ENCODE measurements around the gene TINAG.

Gene TINAG

DNA sequence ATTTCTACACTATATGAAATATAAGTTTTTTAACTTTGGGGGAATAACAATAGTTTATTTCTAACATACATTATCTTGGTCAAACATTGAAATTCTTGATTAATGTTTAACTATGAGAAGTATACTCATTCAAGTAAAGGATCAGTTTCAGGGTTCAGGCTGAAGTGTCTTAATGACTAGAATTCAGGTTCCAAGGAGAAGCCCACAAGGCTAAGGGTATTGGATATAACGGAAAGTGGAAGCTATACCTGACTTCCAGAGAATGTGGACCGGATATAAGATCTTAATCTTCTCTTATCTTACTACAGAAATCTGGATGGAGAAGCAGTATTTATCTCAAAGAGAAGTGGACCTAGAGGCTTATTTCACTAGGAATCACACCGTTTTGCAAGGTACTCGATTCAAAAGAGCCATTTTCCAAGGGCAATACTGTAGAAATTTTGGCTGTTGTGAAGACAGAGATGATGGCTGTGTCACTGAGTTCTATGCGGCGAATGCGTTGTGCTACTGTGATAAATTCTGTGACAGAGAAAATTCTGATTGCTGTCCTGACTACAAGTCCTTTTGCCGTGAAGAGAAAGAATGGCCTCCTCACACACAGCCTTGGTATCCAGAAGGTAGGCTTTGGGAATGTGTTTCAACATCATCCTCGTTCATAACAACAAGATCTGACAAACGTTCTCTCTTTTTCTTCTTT, at the start of gene TINAG:
TSS of gene TINAG (plus strand) at position 153 of the 697 bp plus-strand sequence. CDS start at position 263, 110 bp downstream.
- H3K27ac ChIP-seq = no peak within 1 kb of the TSS
- intact Hi-C loops (cut with DNase I; ENCODE audit: low total_unique reads) = no loop called here

DNA sequence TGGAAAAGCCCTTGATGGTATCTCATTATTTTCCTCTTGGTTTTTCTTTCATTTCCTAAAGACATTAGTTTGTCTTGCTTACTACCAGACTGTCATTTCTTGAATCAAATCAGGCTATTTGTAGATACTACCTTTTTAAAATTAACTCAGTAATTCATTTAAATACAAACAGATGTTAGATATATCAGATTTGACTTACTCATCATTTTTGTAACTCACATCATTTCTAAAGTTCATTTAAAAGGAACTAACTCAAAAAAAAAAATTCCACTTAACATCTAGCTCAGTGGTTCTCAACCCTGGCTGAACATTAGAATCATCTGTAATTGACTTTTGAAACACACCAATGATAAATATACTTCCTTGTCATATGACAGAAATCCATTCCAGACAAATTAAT, 48.2 kb upstream of the TINAG start:
- Histone ChIP-seq H3K27me3 (no peaks in the 10 kb centered on the region), H3K27ac (no peak overlapping the region), H3K4me1 (peaks cover 0 to 22% (median 7%) of the 10 kb centered on the region in 4 donors), H3K4me3 (no peak overlapping the region), H3K36me3 (no peaks in the 10 kb centered on the region), H3K9me3 (no peaks in the 10 kb centered on the region)
- DNase-seq = no peak
- intact Hi-C loops (cut with DNase I; ENCODE audit: low total_unique reads) = no loop called here
- TF ChIP-seq, protein P1, sequence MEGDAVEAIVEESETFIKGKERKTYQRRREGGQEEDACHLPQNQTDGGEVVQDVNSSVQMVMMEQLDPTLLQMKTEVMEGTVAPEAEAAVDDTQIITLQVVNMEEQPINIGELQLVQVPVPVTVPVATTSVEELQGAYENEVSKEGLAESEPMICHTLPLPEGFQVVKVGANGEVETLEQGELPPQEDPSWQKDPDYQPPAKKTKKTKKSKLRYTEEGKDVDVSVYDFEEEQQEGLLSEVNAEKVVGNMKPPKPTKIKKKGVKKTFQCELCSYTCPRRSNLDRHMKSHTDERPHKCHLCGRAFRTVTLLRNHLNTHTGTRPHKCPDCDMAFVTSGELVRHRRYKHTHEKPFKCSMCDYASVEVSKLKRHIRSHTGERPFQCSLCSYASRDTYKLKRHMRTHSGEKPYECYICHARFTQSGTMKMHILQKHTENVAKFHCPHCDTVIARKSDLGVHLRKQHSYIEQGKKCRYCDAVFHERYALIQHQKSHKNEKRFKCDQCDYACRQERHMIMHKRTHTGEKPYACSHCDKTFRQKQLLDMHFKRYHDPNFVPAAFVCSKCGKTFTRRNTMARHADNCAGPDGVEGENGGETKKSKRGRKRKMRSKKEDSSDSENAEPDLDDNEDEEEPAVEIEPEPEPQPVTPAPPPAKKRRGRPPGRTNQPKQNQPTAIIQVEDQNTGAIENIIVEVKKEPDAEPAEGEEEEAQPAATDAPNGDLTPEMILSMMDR (IDR thresholded peaks at IDR 0.05) = no peak

More for the DNA sequence above, at the start of gene TINAG:
- Histone ChIP-seq H3K27me3 (no peaks in the 10 kb centered on the region), H3K4me3 (no peak within 1 kb of the TSS), H3K9me3 (no peaks in the 10 kb centered on the region), H3K4me1 (no peaks in the 10 kb centered on the region), H3K36me3 (no peaks in the 10 kb centered on the region)
- DNase-seq = no peak
- TF ChIP-seq, protein P1 (IDR thresholded peaks at IDR 0.05) = no peak

GRCh38 chr6:54262499-54262898, 45.7 kb upstream of the TINAG start:
- no peak for DNase-seq
- Histone ChIP-seq H3K4me3 (no peak overlapping the region), H3K27me3 (no peaks in the 10 kb centered on the region), H3K9me3 (no peaks in the 10 kb centered on the region), H3K4me1 (peaks cover 0 to 3% (median 0%) of the 10 kb centered on the region in 4 donors), H3K27ac (no peak overlapping the region), H3K36me3 (no peaks in the 10 kb centered on the region)
- TF ChIP-seq, protein P1 (IDR thresholded peaks at IDR 0.05) = no peak
- intact Hi-C loops (cut with DNase I; ENCODE audit: low total_unique reads) = no loop called here

GRCh38 chr6:54262971-54263370, 45.3 kb upstream of the TINAG start:
- Histone ChIP-seq H3K27ac (no peak overlapping the region), H3K9me3 (no peaks in the 10 kb centered on the region), H3K27me3 (no peaks in the 10 kb centered on the region), H3K4me3 (no peak overlapping the region), H3K4me1 (peaks cover 0 to 3% (median 0%) of the 10 kb centered on the region in 4 donors), H3K36me3 (no peaks in the 10 kb centered on the region)
- no peak for DNase-seq
- intact Hi-C loops (cut with DNase I; ENCODE audit: low total_unique reads) = no loop called here
- TF ChIP-seq, protein P1 (IDR thresholded peaks at IDR 0.05) = no peak

GRCh38 chr6:54264581-54265272, 43.5 kb upstream of the TINAG start:
- no peaks in the 10 kb centered on the region for H3K9me3 ChIP-seq
- no peaks in the 10 kb centered on the region for H3K36me3 ChIP-seq
- no peak overlapping the region for H3K4me3 ChIP-seq
- H3K4me1 ChIP-seq = peaks cover 0 to 3% (median 0%) of the 10 kb centered on the region in 4 donors
- intact Hi-C loops (cut with DNase I; ENCODE audit: low total_unique reads) = no loop called here
- no peak for DNase-seq
- no peaks in the 10 kb centered on the region for H3K27me3 ChIP-seq
- H3K27ac ChIP-seq = no peak overlapping the region
- TF ChIP-seq, protein P1 (IDR thresholded peaks at IDR 0.05) = no peak

Data from tibial artery (tissue), 4 donors.